Large intestine (tissue), 3 donors: Measurements from ENCODE around the gene TPGS1. TPM values are rescaled to one million over a fixed set of nuclear protein-coding genes. Genes with fewer than 3 reads are reported as not detected.

ENCODE experiments used
- DNase-seq, 2 donors: peaks; one replicate each; pipeline versions ENCODE4 v3.0.0 to v3.0.0-alpha.2; 2013
- H3K27ac ChIP-seq: one replicate; pipeline ENCODE4 v1.5.1; 2013; ENCODE audit warnings: low read length
- H3K27me3 ChIP-seq: 2 replicates; pipeline ENCODE4 v1.6.1; 2013; ENCODE audit warnings: low read length; ENCODE audit not compliant: control insufficient read depth, insufficient read depth
- H3K36me3 ChIP-seq: 2 replicates; pipeline ENCODE4 v1.6.1; 2013; ENCODE audit warnings: low read length; ENCODE audit not compliant: control insufficient read depth, insufficient read depth
- H3K4me1 ChIP-seq: one replicate; pipeline ENCODE4 v1.6.1; 2013; ENCODE audit warnings: low read length; ENCODE audit not compliant: control insufficient read depth, insufficient read depth
- H3K4me3 ChIP-seq: one replicate; pipeline ENCODE4 v1.5.1; 2013; ENCODE audit warnings: low read length
- H3K9me3 ChIP-seq: one replicate; pipeline ENCODE4 v1.6.1; 2013; ENCODE audit warnings: mild to moderate bottlenecking, low read depth, low read length, moderate library complexity; ENCODE audit not compliant: control insufficient read depth
- WGBS: methylation state at CpG from one replicate; pipeline ENCODE4 v1.1.5; 2013; ENCODE audit warnings: low lambda C conversion rate; ENCODE audit not compliant: insufficient coverage; 5-methylcytosine and 5-hydroxymethylcytosine counted together
- polyA plus RNA-seq: library from polyadenylated mRNA; unstranded; fragments of 120-200 nt; gene quantifications from one replicate; pipeline ENCODE4 v1.2.1, GENCODE V29; 2013

The TPGS1 gene
- polyA plus RNA-seq, 1 donor: 16.2 TPM

GRCh38 chr19:506404-507285, 652 bp upstream of the TPGS1 start:
- peaks cover 8% of the 10 kb centered on the region for H3K36me3 ChIP-seq
- H3K4me3 ChIP-seq: peak overlapping the region; percentile 99
- H3K27me3 ChIP-seq: peaks cover 2% of the 10 kb centered on the region
- H3K9me3 ChIP-seq: peaks cover 2% of the 10 kb centered on the region
- no CpG with 5 or more reads among the region's 48 CpGs for WGBS
- H3K27ac ChIP-seq: peak overlapping the region; percentile 91
- peak; percentile 99 to 100 for DNase-seq
- H3K4me1 ChIP-seq: peaks cover 28% of the 10 kb centered on the region

GRCh38 chr19:508204-509150, 1.2 kb downstream of the TPGS1 start:
- WGBS: no CpG with 5 or more reads among the region's 32 CpGs
- peaks cover 6% of the 10 kb centered on the region for H3K9me3 ChIP-seq
- peaks cover 8% of the 10 kb centered on the region for H3K36me3 ChIP-seq
- H3K4me1 ChIP-seq: peaks cover 43% of the 10 kb centered on the region
- no peaks in the 10 kb centered on the region for H3K27me3 ChIP-seq
- no peak overlapping the region for H3K27ac ChIP-seq
- DNase-seq: no peak
- peak overlapping the region; percentile 99 for H3K4me3 ChIP-seq

- peak; percentile 88 to 90 for DNase-seq
- Histone ChIP-seq H3K27ac (peak overlapping the region; percentile 87), H3K4me3 (peak overlapping the region; percentile 6), H3K27me3 (no peaks in the 10 kb centered on the region), H3K4me1 (peaks cover 43% of the 10 kb centered on the region), H3K9me3 (peaks cover 6% of the 10 kb centered on the region), H3K36me3 (peaks cover 8% of the 10 kb centered on the region)
- no CpG with 5 or more reads among the region's 21 CpGs for WGBS
These were observed 3.4 kb downstream of the TPGS1 start for GRCh38 chr19:510606-511100.

GRCh38 chr19:511101-511851, 4.0 kb downstream of the TPGS1 start:
- H3K4me3 ChIP-seq: peak overlapping the region; percentile 6
- no CpG with 5 or more reads among the region's 30 CpGs for WGBS
- peak; percentile 76 to 93 for DNase-seq
- H3K9me3 ChIP-seq: peaks cover 6% of the 10 kb centered on the region
- H3K27ac ChIP-seq: peak overlapping the region; percentile 87
- H3K36me3 ChIP-seq: peaks cover 8% of the 10 kb centered on the region
- H3K27me3 ChIP-seq: no peaks in the 10 kb centered on the region
- peaks cover 43% of the 10 kb centered on the region for H3K4me1 ChIP-seq

GRCh38 chr19:512547-513365, 5.5 kb downstream of the TPGS1 start:
- Histone ChIP-seq H3K36me3 (peaks cover 8% of the 10 kb centered on the region), H3K4me1 (peaks cover 50% of the 10 kb centered on the region), H3K4me3 (no peak overlapping the region), H3K27ac (no peak overlapping the region), H3K9me3 (peaks cover 5% of the 10 kb centered on the region), H3K27me3 (no peaks in the 10 kb centered on the region)
- DNase-seq: no peak
- WGBS: no CpG with 5 or more reads among the region's 62 CpGs

GRCh38 chr19:513368-514165, 6.3 kb downstream of the TPGS1 start:
- Histone ChIP-seq H3K4me1 (peaks cover 42% of the 10 kb centered on the region), H3K9me3 (peaks cover 6% of the 10 kb centered on the region), H3K4me3 (no peak overlapping the region), H3K27me3 (no peaks in the 10 kb centered on the region), H3K36me3 (peaks cover 8% of the 10 kb centered on the region), H3K27ac (no peak overlapping the region)
- DNase-seq: no peak
- WGBS: no CpG with 5 or more reads among the region's 10 CpGs

- no CpG with 5 or more reads among the region's 9 CpGs for WGBS
- Histone ChIP-seq H3K4me1 (peaks cover 37% of the 10 kb centered on the region), H3K4me3 (no peak overlapping the region), H3K27me3 (no peaks in the 10 kb centered on the region), H3K9me3 (peaks cover 10% of the 10 kb centered on the region), H3K27ac (no peak overlapping the region), H3K36me3 (peaks cover 4% of the 10 kb centered on the region)
- no peak for DNase-seq
These were observed 6.9 kb downstream of the TPGS1 start for GRCh38 chr19:514166-514663.

GRCh38 chr19:517721-518597, 10.7 kb downstream of the TPGS1 start:
- DNase-seq: peak; percentile 92 to 94
- Histone ChIP-seq H3K9me3 (peaks cover 23% of the 10 kb centered on the region), H3K4me3 (no peak overlapping the region), H3K36me3 (peaks cover 2% of the 10 kb centered on the region), H3K4me1 (peaks cover 13% of the 10 kb centered on the region), H3K27me3 (no peaks in the 10 kb centered on the region), H3K27ac (peak overlapping the region; percentile 52)
- no CpG with 5 or more reads among the region's 10 CpGs for WGBS
